Upper lobe of left lung (tissue), 6 donors: ENCODE data around the gene RHEB. TPM values are rescaled to one million over a fixed set of nuclear protein-coding genes. Genes with fewer than 3 reads are reported as not detected.

Experiments used
- ATAC-seq, 2 donors: fragments of 200-7000 bp; cut with Tn5 transposase; one replicate each; pipeline ENCODE4 v1.9.1; 2022; ENCODE audit warnings: mild to moderate bottlenecking in 2 of 2, moderate library complexity in 2 of 2; ENCODE audit not compliant: low FRiP score in 2 of 2
- DNase-seq, 2 donors: peaks; one replicate each; pipeline ENCODE4 v3.0.0-alpha.2; 2019 to 2020
- H3K27ac ChIP-seq, 4 donors: fragments of 200-600 bp; sonication (generic); one replicate each; pipeline ENCODE4 v1.5.1; 2016 to 2019
- H3K27me3 ChIP-seq, 4 donors: fragments of 200-600 bp; sonication (generic); one replicate each; pipeline ENCODE4 v1.5.1; 2017 to 2019
- H3K36me3 ChIP-seq, 4 donors: fragments of 200-600 bp; sonication (generic); one replicate each; pipeline ENCODE4 v1.5.1; 2016 to 2019
- H3K4me1 ChIP-seq, 4 donors: fragments of 200-600 bp; sonication (generic); one replicate each; pipeline ENCODE4 v1.5.1; 2018 to 2019
- H3K4me3 ChIP-seq, 4 donors: fragments of 200-600 bp; sonication (generic); one replicate each; pipeline ENCODE4 v1.5.1; 2017 to 2019; ENCODE audit warnings: mild to moderate bottlenecking in 2 of 4, moderate library complexity in 1 of 4
- H3K9me3 ChIP-seq, 4 donors: fragments of 200-600 bp; sonication (generic); one replicate each; pipeline ENCODE4 v1.5.1; 2018 to 2019
- EP300 ChIP-seq, 4 donors: sonication (generic); formaldehyde crosslinking; IDR thresholded peaks; one replicate each; pipeline ENCODE4 v1.5.1; 2017; ENCODE audit warnings: antibody characterized with exemption in 4 of 4, control low read depth in 2 of 4
- POLR2A ChIP-seq, 4 donors: fragments of 450-650 bp; IDR thresholded peaks; one replicate each; pipeline ENCODE4 v1.5.1; 2016 to 2017; ENCODE audit warnings: antibody characterized with exemption in 4 of 4, mild to moderate bottlenecking in 2 of 4
- POLR2AphosphoS5 ChIP-seq, 2 donors: sonication (generic); formaldehyde crosslinking; IDR thresholded peaks; one replicate each; pipeline ENCODE4 v1.5.1; 2017; ENCODE audit warnings: antibody characterized with exemption in 2 of 2
- WGBS, 2 donors: methylation state at CpG; one replicate each; pipeline ENCODE4 v1.1.5; 2017 to 2018; 5-methylcytosine and 5-hydroxymethylcytosine counted together
- total RNA-seq, 6 donors: library from RNA; depleted of rRNA in 4 of 6; stranded (reverse); fragments of >200 nt in 4 of 6; gene quantifications; one replicate each; pipeline versions ENCODE4 v1.1.0 to v1.2.1, GENCODE V29; 2016 to 2021
- TF ChIP-seq, protein P1 (sequence below), 6 experiments: fragments of 450-650 bp in 4 of 6; fragments of 200-600 bp in 2 of 6; sonication (generic) in 2 of 6; IDR thresholded peaks; one replicate each; pipeline ENCODE4 v1.5.1; 2016 to 2019; ENCODE audit warnings: antibody characterized with exemption in 6 of 6
- donor health status: DM: no; HTN: no; CAD: no; lungs with moderate emphysema.
- donor health status: DM: no; HTN: yes; CAD: no; lungs with severe emphysema.

The RHEB gene
- total RNA-seq, 6 donors from 2014 or later: 63.0 to 105 (median 93.4) TPM

DNA sequence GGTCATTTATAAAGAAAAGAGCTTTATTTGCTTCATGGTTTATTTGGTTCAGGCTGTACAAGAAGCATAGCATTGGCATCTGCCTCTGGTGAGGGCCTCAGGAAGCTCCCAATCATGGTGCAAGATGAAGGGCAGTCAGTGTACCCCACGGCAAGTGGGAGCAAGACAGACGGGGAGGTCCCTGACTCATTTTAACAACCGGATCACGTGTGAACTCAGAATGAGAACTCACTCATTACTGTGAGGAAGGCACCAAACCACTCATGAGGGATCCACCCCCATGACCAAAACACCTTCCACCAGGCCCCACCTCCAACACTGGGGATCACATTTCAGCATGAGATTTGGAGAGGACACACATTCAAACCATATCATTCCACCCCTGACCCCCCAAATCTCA is 64.0 kb downstream of the RHEB start:
- no peak for ATAC-seq
- 87 to 97% methylated on average over 4 of the region's 4 CpGs for WGBS, 2 donors
- TF ChIP-seq, protein P1, sequence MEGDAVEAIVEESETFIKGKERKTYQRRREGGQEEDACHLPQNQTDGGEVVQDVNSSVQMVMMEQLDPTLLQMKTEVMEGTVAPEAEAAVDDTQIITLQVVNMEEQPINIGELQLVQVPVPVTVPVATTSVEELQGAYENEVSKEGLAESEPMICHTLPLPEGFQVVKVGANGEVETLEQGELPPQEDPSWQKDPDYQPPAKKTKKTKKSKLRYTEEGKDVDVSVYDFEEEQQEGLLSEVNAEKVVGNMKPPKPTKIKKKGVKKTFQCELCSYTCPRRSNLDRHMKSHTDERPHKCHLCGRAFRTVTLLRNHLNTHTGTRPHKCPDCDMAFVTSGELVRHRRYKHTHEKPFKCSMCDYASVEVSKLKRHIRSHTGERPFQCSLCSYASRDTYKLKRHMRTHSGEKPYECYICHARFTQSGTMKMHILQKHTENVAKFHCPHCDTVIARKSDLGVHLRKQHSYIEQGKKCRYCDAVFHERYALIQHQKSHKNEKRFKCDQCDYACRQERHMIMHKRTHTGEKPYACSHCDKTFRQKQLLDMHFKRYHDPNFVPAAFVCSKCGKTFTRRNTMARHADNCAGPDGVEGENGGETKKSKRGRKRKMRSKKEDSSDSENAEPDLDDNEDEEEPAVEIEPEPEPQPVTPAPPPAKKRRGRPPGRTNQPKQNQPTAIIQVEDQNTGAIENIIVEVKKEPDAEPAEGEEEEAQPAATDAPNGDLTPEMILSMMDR (IDR thresholded peaks at IDR 0.05): no peak
- TF ChIP-seq POLR2AphosphoS5 (IDR thresholded peaks at IDR 0.05) (no peak), EP300 (IDR thresholded peaks at IDR 0.05) (no peak), POLR2A (IDR thresholded peaks at IDR 0.05) (no peak)
- no peak overlapping the region for H3K27ac ChIP-seq
- peaks cover 15 to 16% (median 16%) of the 10 kb centered on the region in 4 donors for H3K4me1 ChIP-seq
- H3K9me3 ChIP-seq: no peaks in the 10 kb centered on the region
- no peaks in the 10 kb centered on the region for H3K36me3 ChIP-seq
- no peaks in the 10 kb centered on the region for H3K27me3 ChIP-seq
- no peak for DNase-seq
- no peak overlapping the region for H3K4me3 ChIP-seq

DNA sequence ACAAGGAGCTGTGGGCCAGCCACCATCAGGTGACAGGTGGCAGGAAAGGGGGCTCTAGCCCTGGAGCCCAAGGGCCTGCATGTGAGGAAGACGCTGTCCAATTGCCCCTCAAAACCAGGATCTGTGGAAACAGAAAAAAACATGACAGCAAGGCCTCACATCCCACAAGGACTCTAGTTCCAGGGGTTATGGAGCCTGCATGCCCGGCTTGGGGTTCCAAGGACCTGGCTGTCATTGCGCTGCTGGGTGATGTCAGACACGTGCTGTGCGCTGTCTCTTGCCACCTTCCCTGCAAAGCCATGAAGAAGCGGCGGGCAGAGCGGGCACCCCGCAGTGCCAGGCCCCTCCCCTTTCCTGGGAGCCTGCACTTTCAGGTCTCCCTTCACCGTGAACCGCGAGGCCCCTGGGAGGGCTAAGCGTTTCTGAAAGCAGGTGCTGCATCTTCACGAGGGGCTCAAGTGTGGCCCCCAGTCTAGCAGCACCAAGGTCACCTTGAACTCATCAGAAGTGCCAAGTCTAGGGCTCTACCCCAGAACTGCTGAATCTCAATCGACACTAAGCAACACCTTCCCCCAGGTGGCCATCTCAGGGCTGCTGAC is 64.7 kb downstream of the RHEB start:
- TF ChIP-seq POLR2A (IDR thresholded peaks at IDR 0.05): no peak
- TF ChIP-seq EP300 (IDR thresholded peaks at IDR 0.05): no peak
- TF ChIP-seq, protein P1 (IDR thresholded peaks at IDR 0.05): no peak
- no peak for TF ChIP-seq POLR2AphosphoS5 (IDR thresholded peaks at IDR 0.05)
- no peaks in the 10 kb centered on the region for H3K9me3 ChIP-seq
- 84 to 89% methylated on average over 14 to 15 of the region's 15 CpGs for WGBS, 2 donors
- H3K4me3 ChIP-seq: no peak overlapping the region
- no peaks in the 10 kb centered on the region for H3K36me3 ChIP-seq
- H3K27me3 ChIP-seq: no peaks in the 10 kb centered on the region
- DNase-seq (peak in 1 of 2 donors; percentile 18), ATAC-seq (no peak)
- H3K4me1 ChIP-seq: peaks cover 8 to 10% (median 9%) of the 10 kb centered on the region in 4 donors
- H3K27ac ChIP-seq: no peak overlapping the region

DNA sequence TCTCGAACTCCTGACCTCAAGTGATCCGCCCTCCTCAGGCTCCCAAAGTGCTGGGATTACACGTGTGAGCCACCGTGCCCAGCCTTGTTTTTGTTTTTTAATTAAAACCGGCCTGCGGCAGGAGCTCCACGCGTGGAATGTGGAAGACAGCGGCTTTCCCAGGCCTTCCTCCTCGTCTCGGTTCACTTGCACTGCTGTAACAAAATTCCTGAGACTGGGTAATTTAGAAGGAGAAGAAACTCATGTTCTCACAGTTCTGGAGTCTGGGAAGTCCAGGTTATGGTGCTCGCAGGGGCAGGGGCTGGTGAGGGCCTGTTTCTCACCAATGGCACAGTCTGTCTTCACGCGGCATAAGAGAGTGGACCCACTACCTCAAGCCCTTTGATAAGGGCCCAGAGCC is 65.4 kb downstream of the RHEB start:
- no peak for DNase-seq
- TF ChIP-seq, protein P1 (IDR thresholded peaks at IDR 0.05): no peak
- TF ChIP-seq POLR2A (IDR thresholded peaks at IDR 0.05): no peak
- TF ChIP-seq EP300 (IDR thresholded peaks at IDR 0.05): no peak
- TF ChIP-seq POLR2AphosphoS5 (IDR thresholded peaks at IDR 0.05): no peak
- Histone ChIP-seq H3K4me1 (peaks cover under 1 to 3% (median 2%) of the 10 kb centered on the region in 4 donors), H3K36me3 (no peaks in the 10 kb centered on the region), H3K9me3 (no peaks in the 10 kb centered on the region), H3K27ac (no peak overlapping the region), H3K4me3 (no peak overlapping the region), H3K27me3 (no peaks in the 10 kb centered on the region)
- WGBS, 2 donors: 88 to 95% methylated on average over 14 of the region's 14 CpGs
- ATAC-seq: no peak

DNA sequence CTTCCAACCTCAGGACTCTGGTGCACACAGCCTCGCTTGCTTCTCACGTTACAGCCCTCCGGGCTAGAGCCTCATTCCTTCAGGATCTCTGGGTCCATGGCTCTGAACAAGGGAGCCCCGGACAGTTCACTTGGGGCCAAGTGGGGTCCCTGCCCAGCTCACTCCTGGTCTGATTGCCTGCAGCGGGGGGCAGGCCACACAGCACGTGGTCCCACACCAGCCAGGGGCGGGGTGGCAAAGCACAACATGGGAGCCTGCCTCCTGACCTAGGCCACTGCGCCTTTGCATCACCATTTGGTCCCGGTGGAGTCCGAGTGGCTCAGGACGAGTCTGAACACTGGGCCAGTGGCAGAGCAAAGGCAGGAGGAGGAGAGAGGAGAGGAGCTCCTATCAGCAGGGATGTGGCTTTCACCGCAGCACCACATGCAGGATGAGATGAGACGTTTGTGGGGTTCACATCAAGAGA is 66.3 kb downstream of the RHEB start:
- no peaks in the 10 kb centered on the region for H3K27me3 ChIP-seq
- H3K4me3 ChIP-seq: no peak overlapping the region
- WGBS, 2 donors: 72 to 79% methylated on average over 6 to 13 of the region's 13 CpGs
- H3K27ac ChIP-seq: no peak overlapping the region
- no peaks in the 10 kb centered on the region for H3K36me3 ChIP-seq
- H3K9me3 ChIP-seq: no peaks in the 10 kb centered on the region
- DNase-seq: peak in 1 of 2 donors; percentile 19
- ATAC-seq: no peak
- H3K4me1 ChIP-seq: peaks cover 0 to 2% (median 0%) of the 10 kb centered on the region in 4 donors
- no peak for TF ChIP-seq POLR2AphosphoS5 (IDR thresholded peaks at IDR 0.05)
- no peak for TF ChIP-seq EP300 (IDR thresholded peaks at IDR 0.05)
- no peak for TF ChIP-seq POLR2A (IDR thresholded peaks at IDR 0.05)
- TF ChIP-seq, protein P1 (IDR thresholded peaks at IDR 0.05): no peak
